GM18517 (cell line): Measurements from ENCODE around the gene PAX1.

Source experiments
- ATAC-seq: cut with Tn5 transposase; IDR thresholded peaks from one replicate; pipeline ENCODE4 v1.9.1; 2021; ENCODE audit warnings: mild to moderate bottlenecking, moderate library complexity; ENCODE audit not compliant: unreplicated experiment

PAX1 gene

GRCh38 chr20:21705575-21706260, at the start of gene PAX1:
TSS of gene PAX1 (plus strand) at chr20:21705664. CDS start at chr20:21705713, 49 bp downstream.
- ATAC-seq: no peak

- no peak for ATAC-seq
Observed at GRCh38 chr20:21656308-21657067, 49.0 kb upstream of the PAX1 start.

- no peak for ATAC-seq
Observed at GRCh38 chr20:21661488-21662055, 43.9 kb upstream of the PAX1 start.

- no peak for ATAC-seq
Observed at GRCh38 chr20:21663465-21663864, 42.0 kb upstream of the PAX1 start.

GRCh38 chr20:21665687-21666446, 39.6 kb upstream of the PAX1 start:
- no peak for ATAC-seq

GRCh38 chr20:21670126-21670525, 35.3 kb upstream of the PAX1 start:
- no peak for ATAC-seq

- no peak for ATAC-seq
Observed at GRCh38 chr20:21670981-21671380, 34.5 kb upstream of the PAX1 start.

- no peak for ATAC-seq
Observed at GRCh38 chr20:21677261-21677660, 28.2 kb upstream of the PAX1 start.

- no peak for ATAC-seq
Observed at GRCh38 chr20:21677781-21678180, 27.7 kb upstream of the PAX1 start.

- ATAC-seq: no peak
Observed at GRCh38 chr20:21681234-21681921, 24.1 kb upstream of the PAX1 start.

GRCh38 chr20:21681922-21682318, 23.5 kb upstream of the PAX1 start:
- no peak for ATAC-seq

- ATAC-seq: no peak
Observed at GRCh38 chr20:21682521-21682954, 22.9 kb upstream of the PAX1 start.

- no peak for ATAC-seq
Observed at GRCh38 chr20:21684671-21685070, 20.8 kb upstream of the PAX1 start.

- ATAC-seq: no peak
Observed at GRCh38 chr20:21685981-21686380, 19.5 kb upstream of the PAX1 start.

- ATAC-seq: no peak
Observed at GRCh38 chr20:21693322-21693721, 12.1 kb upstream of the PAX1 start.

- ATAC-seq: no peak
Observed at GRCh38 chr20:21698494-21699215, 6.8 kb upstream of the PAX1 start.

- ATAC-seq: no peak
Observed at GRCh38 chr20:21699216-21699508, 6.3 kb upstream of the PAX1 start.

GRCh38 chr20:21701171-21701876, 4.1 kb upstream of the PAX1 start:
- no peak for ATAC-seq

- ATAC-seq: no peak
Observed at GRCh38 chr20:21702016-21702415, 3.4 kb upstream of the PAX1 start.
